Smooth muscle cell of the brain vasculature (primary cell): Measurements from ENCODE around the gene CAMK2G.

ENCODE experiments used
- DNase-seq: peaks from one replicate; pipeline ENCODE4 v3.0.0-alpha.2; 2012; ENCODE audit warnings: low read depth, low spot score

Gene CAMK2G

GRCh38 chr10:73772281-73773151 is 101.8 kb downstream of the CAMK2G start:
- DNase-seq: peak; percentile 40

GRCh38 chr10:73771722-73772280 is 102.6 kb downstream of the CAMK2G start:
- peak; percentile 55 for DNase-seq

GRCh38 chr10:73769396-73769795 is 105.0 kb downstream of the CAMK2G start:
- DNase-seq: no peak

- DNase-seq: no peak
Observed at GRCh38 chr10:73768881-73769280, 105.5 kb downstream of the CAMK2G start.

- DNase-seq: no peak
Observed at GRCh38 chr10:73765066-73765465, 109.3 kb downstream of the CAMK2G start.

DNA sequence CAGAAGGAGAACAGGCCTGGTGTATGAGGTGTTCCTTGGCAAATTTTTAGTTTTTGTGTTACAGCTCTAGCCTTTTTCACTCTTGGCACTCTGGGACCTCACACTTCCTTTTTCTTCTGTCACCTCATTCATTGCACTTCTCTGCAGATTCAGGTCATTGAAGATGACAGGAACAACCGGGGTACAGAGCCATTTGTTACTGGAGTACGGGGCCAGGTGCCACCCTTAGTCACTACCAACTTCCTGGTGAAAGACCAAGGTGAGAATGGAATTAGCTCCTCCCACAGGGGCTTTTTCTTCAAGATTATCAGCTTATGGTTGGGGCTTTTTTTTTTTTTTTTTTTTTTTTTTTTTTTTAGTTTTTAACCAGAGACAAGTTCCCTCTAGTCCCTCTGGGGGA is 111.0 kb downstream of the CAMK2G start:
- DNase-seq: no peak

- no peak for DNase-seq
Observed at GRCh38 chr10:73762915-73763314, 111.4 kb downstream of the CAMK2G start.
